Activated T-cell treated with anti-CD3 and anti-CD28 coated beads for 4 hours (primary cell): Measurements from ENCODE around the gene SESTD1.

Experiments
- DNase-seq: peaks from one replicate; pipeline ENCODE4 v3.0.0-alpha.2; 2020

Gene SESTD1

DNA sequence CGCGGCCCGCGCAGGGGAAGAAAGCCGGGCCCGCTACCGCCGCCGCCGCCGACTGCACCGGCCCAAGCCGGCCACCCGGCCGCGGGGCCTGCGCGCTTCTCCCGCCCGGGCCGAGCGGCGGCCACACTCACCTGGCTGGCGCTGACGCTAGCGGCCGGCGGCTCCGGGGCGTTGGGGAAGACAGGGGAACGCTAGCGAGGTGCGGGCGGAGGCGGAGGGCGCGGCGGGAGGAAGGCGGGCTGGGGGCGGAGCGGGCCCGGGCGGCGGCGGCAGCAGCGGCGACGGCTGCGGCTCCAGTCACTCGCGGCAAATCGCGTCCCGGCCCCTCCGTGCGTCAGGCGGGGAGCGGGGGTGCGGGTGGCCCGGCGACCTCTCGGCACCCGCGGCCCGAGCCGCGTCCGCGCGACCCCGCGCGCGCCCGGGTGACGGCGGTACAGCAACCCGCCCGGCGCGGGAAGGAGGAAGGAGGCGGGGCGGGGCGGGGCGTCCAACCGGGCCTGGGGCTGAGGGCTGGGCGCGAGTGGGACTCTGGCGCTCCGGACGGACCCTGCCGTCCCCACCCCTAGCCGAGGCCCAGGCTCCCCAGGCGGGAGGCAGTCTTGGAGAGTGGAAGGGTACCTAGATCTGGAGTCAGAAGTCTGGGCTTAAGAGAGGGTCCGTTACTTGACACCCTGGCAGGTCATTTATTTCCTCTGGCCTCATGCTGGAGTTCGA is at the start of gene SESTD1:
Gene SESTD1, minus strand, starts transcription at position 465 of the 714 bp plus-strand sequence. CDS start 72,991 bp downstream, outside the sequence.
- DNase-seq, result peak; percentile 41

DNA sequence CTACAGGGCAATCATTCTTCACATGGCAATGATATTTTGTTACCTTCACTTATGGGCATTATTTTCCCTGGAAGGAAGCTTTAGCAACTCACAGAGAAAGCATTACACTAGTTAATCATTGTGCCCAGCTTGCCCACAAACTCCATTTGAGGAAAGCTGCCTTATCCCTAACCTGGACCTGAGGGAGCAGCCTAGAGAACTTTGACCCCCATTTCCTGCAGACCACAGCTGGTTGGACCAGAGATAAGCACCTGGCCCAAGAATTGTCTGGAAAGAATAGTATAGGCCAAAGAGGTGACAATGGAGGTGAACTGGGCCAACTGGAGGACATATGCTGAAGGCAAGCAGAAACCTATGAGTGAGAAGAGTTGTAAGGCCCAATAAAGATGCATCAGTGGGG is 48.4 kb upstream of the SESTD1 start:
- no peak for DNase-seq

- DNase-seq, result no peak
Measured at GRCh38 chr2:179311101-179311500, 46.5 kb upstream of the SESTD1 start.

- DNase-seq, result no peak
Measured at GRCh38 chr2:179307616-179308371, 43.2 kb upstream of the SESTD1 start.

DNA sequence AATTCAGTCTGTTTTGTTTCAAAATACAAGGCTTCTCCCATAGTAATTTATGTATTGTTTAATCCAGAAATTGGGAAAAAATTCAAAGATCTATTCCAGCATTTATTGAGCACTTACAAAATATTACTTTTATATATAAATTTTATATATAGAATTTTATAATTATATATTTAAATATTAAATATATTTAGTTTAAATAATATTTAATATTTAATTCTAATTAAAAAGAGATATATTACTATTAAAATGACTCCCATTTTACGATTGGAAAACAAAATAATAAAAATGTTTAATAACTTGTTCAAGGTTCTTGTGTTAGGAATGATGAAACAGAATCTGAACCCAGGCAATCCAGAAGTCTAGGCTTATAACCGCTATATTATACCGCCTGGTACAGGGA is 40.5 kb upstream of the SESTD1 start:
- DNase-seq, result no peak

DNA sequence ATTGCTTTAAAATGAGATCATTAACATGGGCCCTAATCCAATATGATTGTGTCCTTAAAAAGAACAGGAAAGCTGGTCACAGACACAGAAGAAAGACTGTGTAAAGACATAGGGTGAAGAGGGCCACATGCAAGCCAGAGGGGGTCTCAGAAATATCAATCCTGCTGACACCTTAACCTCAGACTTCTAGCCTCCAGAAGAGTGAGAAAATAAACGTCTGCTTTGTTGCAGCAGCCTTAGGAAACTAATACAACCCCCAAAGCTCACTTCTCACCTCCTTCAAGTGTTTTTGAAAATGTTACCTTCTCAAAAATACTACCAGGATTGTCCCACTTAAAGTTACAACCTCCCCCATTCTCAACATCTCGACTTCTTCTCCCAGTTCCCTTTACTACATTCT is 39.8 kb upstream of the SESTD1 start:
- DNase-seq, result no peak

GRCh38 chr2:179302764-179303571 is 38.3 kb upstream of the SESTD1 start:
- no peak for DNase-seq

- DNase-seq, result no peak
Measured at GRCh38 chr2:179302149-179302548, 37.5 kb upstream of the SESTD1 start.

GRCh38 chr2:179298666-179299065 is 34.0 kb upstream of the SESTD1 start:
- no peak for DNase-seq

- no peak for DNase-seq
Measured at GRCh38 chr2:179297927-179298326, 33.3 kb upstream of the SESTD1 start.

DNA sequence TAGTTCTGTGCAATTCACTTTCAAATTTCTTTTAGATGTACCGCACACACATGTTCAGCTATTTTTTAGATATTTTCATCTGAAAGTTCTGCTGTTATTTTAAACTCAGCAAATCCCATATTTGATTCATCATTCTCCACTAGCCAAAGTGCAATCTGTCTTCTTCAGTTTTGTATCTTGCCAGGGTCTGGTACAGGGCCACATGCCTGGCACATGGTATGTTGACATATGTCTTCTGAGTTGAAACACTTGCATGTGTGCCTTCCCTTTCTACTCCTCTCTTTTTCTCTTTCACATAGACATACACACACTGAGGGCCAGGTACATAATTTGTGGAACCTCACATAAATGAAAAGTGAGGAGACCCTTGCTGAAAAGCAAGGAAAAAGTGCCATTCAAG is 25.7 kb upstream of the SESTD1 start:
- DNase-seq, result no peak

DNA sequence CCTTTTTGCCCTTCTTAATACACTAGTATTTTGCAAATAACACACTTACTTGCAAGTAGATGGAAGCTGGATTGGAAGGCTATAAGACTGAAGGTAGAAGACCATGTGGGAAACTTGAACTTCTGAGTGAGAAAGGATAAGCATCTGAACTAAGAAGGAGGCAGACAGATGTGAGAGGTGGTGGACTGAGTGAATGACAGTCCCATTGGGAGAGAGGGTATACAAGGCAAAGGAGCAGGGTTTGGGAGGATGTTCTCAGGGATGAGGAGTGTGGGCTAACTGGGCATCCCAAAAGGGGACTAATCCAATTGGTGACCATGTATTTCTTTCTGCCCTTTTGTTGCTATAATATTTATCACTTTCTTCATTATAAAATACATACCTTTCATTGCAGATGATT is 20.4 kb upstream of the SESTD1 start:
- no peak for DNase-seq

DNA sequence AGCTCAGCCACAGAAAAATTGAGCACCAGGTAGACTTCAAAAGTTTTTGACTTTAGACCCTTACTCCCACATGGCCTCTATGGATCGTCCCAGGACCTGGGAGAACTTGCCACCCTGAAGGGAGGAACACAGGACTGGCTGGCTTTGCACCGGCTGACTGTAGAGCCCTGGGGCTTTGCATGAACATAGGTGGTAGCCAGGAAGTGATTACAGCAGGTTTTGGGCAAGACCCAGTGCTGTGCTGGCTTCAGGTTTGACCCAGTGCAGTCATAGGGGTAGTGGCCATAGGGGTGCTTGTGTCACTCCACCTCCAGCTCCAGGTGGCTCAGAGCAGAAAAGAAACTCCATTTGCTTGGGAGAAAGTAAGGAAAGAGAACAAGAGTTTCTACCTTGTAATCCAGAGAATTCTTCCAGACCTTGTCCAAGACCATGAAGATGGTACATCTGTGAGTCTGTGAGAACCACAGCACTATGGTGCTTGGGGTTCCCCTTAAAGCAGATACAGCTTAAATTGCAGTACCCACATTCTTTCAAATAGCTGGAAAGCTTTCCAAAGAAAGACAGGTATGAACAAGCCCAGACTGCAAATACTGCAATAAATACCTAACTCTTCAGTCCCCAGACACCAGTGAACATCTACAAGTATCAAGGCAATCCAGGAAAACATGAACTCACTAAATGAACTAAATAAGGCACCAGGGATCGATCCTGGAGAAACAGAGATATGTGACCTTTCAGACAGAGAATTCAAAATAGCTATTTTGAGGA is 13.0 kb upstream of the SESTD1 start:
- no peak for DNase-seq

DNA sequence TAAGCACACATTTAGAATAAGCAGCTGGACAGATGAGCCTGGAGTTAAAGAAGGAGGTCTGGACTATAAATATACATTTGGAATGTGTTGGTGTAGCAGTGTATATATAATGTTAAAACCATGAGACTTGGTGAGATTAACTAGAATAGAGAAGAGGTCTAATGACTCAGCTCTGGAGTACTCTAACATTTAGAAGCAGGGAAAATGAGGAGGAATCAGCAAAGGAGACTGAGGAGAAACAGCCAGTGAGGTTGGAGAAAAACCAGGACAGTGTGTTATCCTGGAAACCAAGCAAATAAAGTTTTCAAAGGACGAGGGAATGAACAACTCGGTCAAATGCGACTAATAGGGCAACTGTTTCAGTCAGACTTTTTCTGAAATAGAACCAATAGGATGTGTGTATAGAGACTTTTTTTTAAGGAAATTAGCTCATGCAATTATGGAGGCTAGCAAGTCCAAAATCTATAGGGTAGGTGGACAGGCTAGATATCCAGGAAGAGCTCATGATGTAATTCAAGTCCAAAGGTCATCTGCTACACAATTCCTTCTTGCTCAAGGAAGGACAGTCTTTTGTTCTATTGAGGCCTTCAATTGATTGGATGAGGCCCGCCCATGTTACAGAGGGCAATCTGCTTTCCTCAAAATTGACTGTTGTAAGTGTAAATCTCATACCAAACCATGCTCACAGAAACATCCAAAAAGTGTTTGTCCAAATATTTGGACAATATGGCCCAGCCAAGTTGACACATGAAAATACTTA is 10.8 kb upstream of the SESTD1 start:
- no peak for DNase-seq

- no peak for DNase-seq
Measured at GRCh38 chr2:179274749-179275148, 10.1 kb upstream of the SESTD1 start.

- DNase-seq, result no peak
Measured at GRCh38 chr2:179273461-179273962, 8.9 kb upstream of the SESTD1 start.

DNA sequence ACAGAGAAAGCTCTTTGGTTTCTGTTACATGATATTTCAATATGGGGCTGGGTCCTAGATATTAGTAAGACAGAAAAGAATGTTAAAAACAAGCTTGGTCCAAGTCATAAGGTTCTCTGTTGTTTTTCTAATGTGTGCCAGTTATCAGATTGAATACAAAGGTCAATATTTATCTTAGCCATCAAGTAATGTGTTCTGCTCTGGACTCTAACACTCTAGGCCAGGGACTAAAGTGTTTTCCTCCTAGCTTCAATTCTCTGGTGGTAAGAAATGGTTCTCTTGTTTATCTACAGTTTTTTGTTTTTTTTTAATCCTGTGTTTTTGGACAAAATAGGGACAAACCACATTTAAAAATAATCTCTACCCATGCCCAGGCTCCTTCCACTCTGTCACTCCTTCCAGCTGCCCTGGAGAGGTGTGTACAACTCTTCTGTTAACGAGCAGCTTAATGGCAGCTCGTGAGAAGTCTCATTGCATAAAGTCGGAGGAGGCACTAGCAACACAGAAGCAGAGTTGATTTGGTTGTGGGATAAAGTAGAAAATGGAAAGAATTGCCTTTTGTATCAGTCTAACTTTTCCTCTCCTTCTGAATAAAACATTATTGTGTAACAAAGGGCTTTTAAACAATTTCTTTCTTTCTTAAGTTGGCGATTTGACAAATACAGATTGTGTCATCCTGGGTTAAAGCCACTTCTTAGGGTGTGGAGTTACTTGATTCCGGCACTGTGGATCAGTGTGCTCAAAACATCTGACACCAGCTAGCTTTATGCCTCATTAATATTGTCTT is 8.0 kb upstream of the SESTD1 start:
- no peak for DNase-seq

DNA sequence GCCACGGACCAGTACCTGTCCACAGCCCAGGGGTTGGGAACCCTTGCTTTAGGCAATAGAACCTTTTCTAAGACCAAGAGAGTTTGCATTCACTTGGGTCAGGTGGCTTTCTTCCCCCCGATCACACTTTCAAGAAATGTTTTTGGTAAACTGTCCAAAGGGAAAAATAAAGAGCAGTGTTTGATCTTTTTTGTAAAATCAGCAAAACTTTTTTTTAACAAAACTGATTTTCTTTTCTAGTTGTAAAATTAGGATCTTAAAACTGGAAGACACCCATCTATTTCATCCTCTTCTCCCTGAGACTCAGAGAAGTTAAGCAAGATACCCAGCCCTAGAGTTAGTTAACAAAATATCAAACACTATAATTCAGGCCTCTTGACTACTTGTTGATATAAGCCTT is 6.1 kb upstream of the SESTD1 start:
- DNase-seq, result no peak

- no peak for DNase-seq
Measured at GRCh38 chr2:179268277-179268925, 3.8 kb upstream of the SESTD1 start.

GRCh38 chr2:179266271-179266670 is 1.6 kb upstream of the SESTD1 start:
- no peak for DNase-seq
